HCT116 (cell line): ENCODE results near the gene ZBTB2. TPM values are rescaled to one million over a fixed set of nuclear protein-coding genes. Genes with fewer than 3 reads are reported as not detected.

Experiments used
- ATAC-seq: fragments of 200-7000 bp; cut with Tn5 transposase; 2 replicates; pipeline ENCODE4 v1.9.1; 2020; ENCODE audit warnings: mild to moderate bottlenecking, moderate library complexity
- BruUV-seq: library from RNA; stranded (reverse); fragments of 400-500 nt; replicated peaks from 2 replicates; lab custom pipeline; 2021; lab: Mats Ljungman, UMichigan
- CTCF ChIA-PET: fragments of 300-600 bp; sonication (Branson Sonifier 250); formaldehyde crosslinking; loops from one replicate; lab custom pipeline; 2021; ENCODE audit warnings: antibody characterized with exemption; lab: Charles Lee
- POLR2A ChIA-PET: fragments of 300-600, 350-600 bp; sonication (Branson Sonifier 250); formaldehyde crosslinking; loops from one replicate; lab custom pipeline; 2021; ENCODE audit warnings: antibody characterized with exemption; lab: Charles Lee
- RAD21 ChIA-PET, 2 experiments: fragments of 300-600 bp; sonication (Branson Sonifier 250); formaldehyde crosslinking; loops; one replicate each; lab custom pipeline; 2023; ENCODE audit warnings: low total read pairs in 2 of 2; ENCODE audit not compliant: uncharacterized antibody in 2 of 2, unreplicated experiment in 2 of 2, low non-redundant PET in 1 of 2; lab: Charles Lee
- DNase-seq: peaks from one replicate; pipeline ENCODE4 v3.0.0-alpha.2; 2010; ENCODE audit warnings: low read depth, low spot score
- H2AFZ ChIP-seq: fragments of 200-600 bp; shearing (Covaris generic), sonication (generic); 2 replicates; pipeline ENCODE4 v1.6.1; 2017; ENCODE audit warnings: low read depth, mixed run types, mixed read lengths, antibody characterized with exemption, low read length; ENCODE audit not compliant: poor library complexity, severe bottlenecking
- H3K27ac ChIP-seq: 2 replicates; pipeline ENCODE4 v1.5.1; 2012; ENCODE audit warnings: low read depth, low read length
- H3K27me3 ChIP-seq: fragments of 200-600 bp; sonication (generic); 2 replicates; pipeline ENCODE4 v1.6.1; 2016; ENCODE audit warnings: mixed run types, low read length, mixed read lengths; ENCODE audit not compliant: insufficient read depth
- H3K36me3 ChIP-seq, 2 experiments: fragments of 200-500 bp in 1 of 2; fragments of 200-600 bp in 1 of 2; sonication (Bioruptor generic) in 1 of 2; sonication (generic) in 1 of 2; 2 replicates each; pipeline versions ENCODE4 v1.5.1 to v1.6.1; 2014 to 2016; ENCODE audit warnings: low read length in 2 of 2, inconsistent platforms in 1 of 2, mixed read lengths in 1 of 2, mixed run types in 1 of 2; ENCODE audit not compliant: insufficient read depth in 2 of 2, control insufficient read depth in 1 of 2
- H3K4me1 ChIP-seq, 2 experiments: fragments of 200-600 bp in 1 of 2; sonication (generic) in 1 of 2; 2 replicates each; pipeline versions ENCODE4 v1.5.1 to v1.6.1; 2012 to 2017; ENCODE audit warnings: low read length in 2 of 2, inconsistent platforms in 1 of 2, mild to moderate bottlenecking in 1 of 2, mixed read lengths in 1 of 2, mixed run types in 1 of 2, moderate library complexity in 1 of 2; ENCODE audit not compliant: insufficient read depth in 2 of 2, control insufficient read depth in 1 of 2
- H3K4me2 ChIP-seq: fragments of 200-600 bp; sonication (generic); 2 replicates; pipeline ENCODE4 v1.6.1; 2017; ENCODE audit warnings: mixed run types, low read length, mixed read lengths
- H3K4me3 ChIP-seq, 2 experiments: fragments of 200-600 bp in 1 of 2; sonication (generic) in 1 of 2; replicated peaks in 1 of 2; 2 replicates each; pipeline ENCODE4 v1.5.1; 2011 to 2016; ENCODE audit warnings: low read length in 2 of 2, control low read depth in 1 of 2, low read depth in 1 of 2, mild to moderate bottlenecking in 1 of 2, mixed read lengths in 1 of 2, mixed run types in 1 of 2
- H3K79me2 ChIP-seq: fragments of 200-600 bp; sonication (generic); 2 replicates; pipeline ENCODE4 v1.6.1; 2017; ENCODE audit warnings: mild to moderate bottlenecking, mixed run types, low read length, moderate library complexity, mixed read lengths; ENCODE audit not compliant: insufficient read depth
- H3K9ac ChIP-seq: fragments of 200-600 bp; sonication (generic); 2 replicates; pipeline ENCODE4 v1.6.1; 2016; ENCODE audit warnings: low read length, mixed read lengths
- H3K9me2 ChIP-seq: fragments of 200-600 bp; sonication (generic), shearing (Covaris generic); 2 replicates; pipeline ENCODE4 v1.6.1; 2017; ENCODE audit warnings: mixed run types, mild to moderate bottlenecking, moderate library complexity; ENCODE audit not compliant: insufficient read depth
- H3K9me3 ChIP-seq, 2 experiments: fragments of 200-500 bp in 1 of 2; fragments of 200-600 bp in 1 of 2; sonication (Bioruptor generic) in 1 of 2; sonication (generic) in 1 of 2; 2 replicates each; pipeline ENCODE4 v1.6.1; 2014 to 2017; ENCODE audit warnings: low read length in 2 of 2, mixed read lengths in 2 of 2, inconsistent platforms in 1 of 2, low read depth in 1 of 2, mild to moderate bottlenecking in 1 of 2, mixed run types in 1 of 2, moderate library complexity in 1 of 2; ENCODE audit not compliant: control insufficient read depth in 1 of 2, insufficient read depth in 1 of 2
- H4K20me1 ChIP-seq: fragments of 200-600 bp; sonication (generic), shearing (Covaris generic); 2 replicates; pipeline ENCODE4 v1.6.1; 2017; ENCODE audit warnings: mixed run types, mild to moderate bottlenecking, moderate library complexity; ENCODE audit not compliant: insufficient read depth
- EGR1 ChIP-seq: IDR thresholded peaks from 2 replicates; pipeline ENCODE4 v1.6.1; 2012; ENCODE audit warnings: low read depth
- POLR2AphosphoS5 ChIP-seq: IDR thresholded peaks from 2 replicates; pipeline ENCODE4 v1.6.1; 2011; ENCODE audit warnings: mild to moderate bottlenecking, low read depth, low read length, moderate library complexity
- YY1 ChIP-seq: IDR thresholded peaks from 2 replicates; pipeline ENCODE4 v1.6.1; 2011; ENCODE audit warnings: low read length, low read depth, moderate library complexity, mild to moderate bottlenecking; ENCODE audit not compliant: insufficient replicate concordance; ENCODE audit errors: extremely low read depth
- intact Hi-C: fragments of 100-400 bp; cut with micrococcal nuclease; formaldehyde crosslinking; loops from 2 replicates; pipeline ENCODE4 v1.10.0; 2022
- total RNA-seq: library from RNA; stranded (reverse); gene quantifications from one replicate; pipeline ENCODE4 v1.2.1, GENCODE V29; 2021; ENCODE audit not compliant: unreplicated experiment
- TF ChIP-seq, protein P1 (sequence below): IDR thresholded peaks from 2 replicates; pipeline ENCODE4 v1.6.1; 2012; ENCODE audit warnings: low read depth
- TF ChIP-seq, protein P2 (sequence below), 3 experiments: fragments of 200-600 bp in 1 of 3; sonication (generic) in 1 of 3; IDR thresholded peaks in 2 of 3; conservative IDR thresholded peaks in 1 of 3; 2 replicates each; pipeline ENCODE4 v1.5.1; 2012 to 2017; ENCODE audit warnings: low read depth in 2 of 3, low read length in 2 of 3, antibody characterized with exemption in 1 of 3, borderline replicate concordance in 1 of 3, control low read depth in 1 of 3, mild to moderate bottlenecking in 1 of 3, mixed read lengths in 1 of 3, mixed run types in 1 of 3, moderate library complexity in 1 of 3; ENCODE audit not compliant: insufficient read depth in 1 of 3
- TF ChIP-seq, protein P3 (sequence below): IDR thresholded peaks from 2 replicates; pipeline ENCODE4 v1.6.1; 2011; ENCODE audit warnings: mild to moderate bottlenecking, low read length, moderate library complexity; ENCODE audit not compliant: insufficient replicate concordance; ENCODE audit errors: extremely low read depth

The ZBTB2 gene
- total RNA-seq, 1 experiment from 2014 or later: 12.5 TPM

DNA sequence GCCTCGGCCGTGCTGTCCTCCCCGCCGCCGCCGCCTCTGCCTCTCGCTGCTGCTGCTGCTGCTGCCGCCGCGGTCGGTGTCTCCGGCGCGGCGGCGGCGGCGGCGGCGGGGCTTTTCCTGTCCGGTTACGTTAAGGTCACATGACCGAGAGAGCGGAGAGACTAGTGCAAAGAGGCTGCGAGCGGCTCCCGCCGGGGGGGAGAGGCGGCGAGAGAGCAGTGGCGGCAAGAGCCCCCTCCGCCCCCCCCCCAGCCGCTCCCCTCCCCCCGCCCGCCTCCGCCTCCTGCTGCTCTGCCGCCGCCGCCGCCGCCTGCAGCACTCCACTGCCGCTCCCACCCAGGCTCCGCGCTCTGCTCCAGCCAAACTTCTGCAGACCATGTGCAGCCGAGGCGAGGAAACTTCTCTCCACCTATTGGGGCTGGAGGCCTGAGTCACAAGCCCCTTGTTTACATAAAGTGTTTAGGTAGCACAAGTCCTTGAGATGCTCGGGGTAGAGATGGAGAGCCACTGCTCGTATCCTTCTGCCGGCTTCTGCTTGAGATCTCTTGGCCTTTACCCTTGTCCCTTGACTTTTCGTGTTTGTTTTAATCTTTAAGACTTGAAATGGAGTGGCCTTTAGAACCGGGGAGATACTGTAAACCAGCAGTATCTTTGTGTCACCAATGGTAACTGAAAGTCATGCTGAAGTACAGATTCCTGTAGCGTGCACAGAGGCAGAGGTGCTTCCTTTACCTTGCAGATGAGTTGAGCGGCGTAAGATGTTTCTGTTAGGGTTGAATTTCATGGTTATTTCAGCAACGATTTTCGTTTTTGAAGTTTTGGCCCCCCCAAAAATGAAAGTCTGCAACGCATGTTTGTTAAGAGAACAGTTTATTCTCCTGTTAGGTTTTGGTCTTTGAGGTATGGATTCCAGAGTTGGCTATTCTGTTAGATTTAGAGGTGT is at the start of gene ZBTB2 (continued):
- TF ChIP-seq, protein P1, sequence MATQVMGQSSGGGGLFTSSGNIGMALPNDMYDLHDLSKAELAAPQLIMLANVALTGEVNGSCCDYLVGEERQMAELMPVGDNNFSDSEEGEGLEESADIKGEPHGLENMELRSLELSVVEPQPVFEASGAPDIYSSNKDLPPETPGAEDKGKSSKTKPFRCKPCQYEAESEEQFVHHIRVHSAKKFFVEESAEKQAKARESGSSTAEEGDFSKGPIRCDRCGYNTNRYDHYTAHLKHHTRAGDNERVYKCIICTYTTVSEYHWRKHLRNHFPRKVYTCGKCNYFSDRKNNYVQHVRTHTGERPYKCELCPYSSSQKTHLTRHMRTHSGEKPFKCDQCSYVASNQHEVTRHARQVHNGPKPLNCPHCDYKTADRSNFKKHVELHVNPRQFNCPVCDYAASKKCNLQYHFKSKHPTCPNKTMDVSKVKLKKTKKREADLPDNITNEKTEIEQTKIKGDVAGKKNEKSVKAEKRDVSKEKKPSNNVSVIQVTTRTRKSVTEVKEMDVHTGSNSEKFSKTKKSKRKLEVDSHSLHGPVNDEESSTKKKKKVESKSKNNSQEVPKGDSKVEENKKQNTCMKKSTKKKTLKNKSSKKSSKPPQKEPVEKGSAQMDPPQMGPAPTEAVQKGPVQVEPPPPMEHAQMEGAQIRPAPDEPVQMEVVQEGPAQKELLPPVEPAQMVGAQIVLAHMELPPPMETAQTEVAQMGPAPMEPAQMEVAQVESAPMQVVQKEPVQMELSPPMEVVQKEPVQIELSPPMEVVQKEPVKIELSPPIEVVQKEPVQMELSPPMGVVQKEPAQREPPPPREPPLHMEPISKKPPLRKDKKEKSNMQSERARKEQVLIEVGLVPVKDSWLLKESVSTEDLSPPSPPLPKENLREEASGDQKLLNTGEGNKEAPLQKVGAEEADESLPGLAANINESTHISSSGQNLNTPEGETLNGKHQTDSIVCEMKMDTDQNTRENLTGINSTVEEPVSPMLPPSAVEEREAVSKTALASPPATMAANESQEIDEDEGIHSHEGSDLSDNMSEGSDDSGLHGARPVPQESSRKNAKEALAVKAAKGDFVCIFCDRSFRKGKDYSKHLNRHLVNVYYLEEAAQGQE: no peak
- no peak for TF ChIP-seq EGR1
- TF ChIP-seq, protein P2, sequence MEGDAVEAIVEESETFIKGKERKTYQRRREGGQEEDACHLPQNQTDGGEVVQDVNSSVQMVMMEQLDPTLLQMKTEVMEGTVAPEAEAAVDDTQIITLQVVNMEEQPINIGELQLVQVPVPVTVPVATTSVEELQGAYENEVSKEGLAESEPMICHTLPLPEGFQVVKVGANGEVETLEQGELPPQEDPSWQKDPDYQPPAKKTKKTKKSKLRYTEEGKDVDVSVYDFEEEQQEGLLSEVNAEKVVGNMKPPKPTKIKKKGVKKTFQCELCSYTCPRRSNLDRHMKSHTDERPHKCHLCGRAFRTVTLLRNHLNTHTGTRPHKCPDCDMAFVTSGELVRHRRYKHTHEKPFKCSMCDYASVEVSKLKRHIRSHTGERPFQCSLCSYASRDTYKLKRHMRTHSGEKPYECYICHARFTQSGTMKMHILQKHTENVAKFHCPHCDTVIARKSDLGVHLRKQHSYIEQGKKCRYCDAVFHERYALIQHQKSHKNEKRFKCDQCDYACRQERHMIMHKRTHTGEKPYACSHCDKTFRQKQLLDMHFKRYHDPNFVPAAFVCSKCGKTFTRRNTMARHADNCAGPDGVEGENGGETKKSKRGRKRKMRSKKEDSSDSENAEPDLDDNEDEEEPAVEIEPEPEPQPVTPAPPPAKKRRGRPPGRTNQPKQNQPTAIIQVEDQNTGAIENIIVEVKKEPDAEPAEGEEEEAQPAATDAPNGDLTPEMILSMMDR (IDR thresholded peaks at IDR 0.05 in 2 of 3, conservative IDR thresholded peaks at IDR 0.05 in 1 of 3; ENCODE audit: borderline replicate concordance in 1 of 3, insufficient read depth in 1 of 3, low read depth in 2 of 3, low read length in 2 of 3): no peak

DNA sequence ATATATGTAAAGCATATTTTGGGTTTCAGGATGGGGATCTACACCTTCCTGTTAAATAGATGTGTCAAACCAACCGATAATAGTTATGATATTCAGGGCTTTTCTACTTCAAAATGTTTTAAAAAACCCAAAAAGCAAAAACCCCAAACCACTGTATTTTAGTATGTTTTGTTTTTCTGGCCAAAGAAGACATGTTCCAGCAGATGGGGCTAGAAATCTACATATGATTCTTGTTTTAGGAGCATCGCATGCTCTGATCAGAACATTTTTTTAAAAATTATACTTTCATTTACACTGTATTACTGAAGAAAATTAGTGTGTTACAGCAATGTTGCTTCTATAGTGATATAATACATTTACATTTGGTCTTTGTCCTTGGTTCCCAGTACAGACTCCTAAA is 49.6 kb upstream of the ZBTB2 start:
- intact Hi-C loops: no loop called here
- BruUV-seq: no TSS peak
- no peak overlapping the region for H3K4me3 ChIP-seq
- peaks cover 0 to 6% of the 10 kb centered on the region in 2 experiments; a peak in 3 of 4 replicates for H3K4me1 ChIP-seq
- ChIA-PET CTCF (no interaction called here), RAD21 (no interaction called here), POLR2A (interaction anchor here (0.8 kb wide), 1 partner anchor 11 kb away, joined by 4 read pairs; the partner anchor contains the start of gene RMND1)
- peaks cover 79% of the 10 kb centered on the region for H3K79me2 ChIP-seq
- peaks cover 0 to 7% of the 10 kb centered on the region in 2 experiments; a peak in 2 of 4 replicates for H3K36me3 ChIP-seq
- H3K27me3 ChIP-seq: no peaks in the 10 kb centered on the region
- DNase-seq: no peak
- H3K27ac ChIP-seq: no peak overlapping the region
- H3K9me3 ChIP-seq: no peaks in the 10 kb centered on the region
- no peak for ATAC-seq
- peaks cover 3% of the 10 kb centered on the region for H4K20me1 ChIP-seq
- no peak overlapping the region for H2AFZ ChIP-seq
- H3K9me2 ChIP-seq: no peaks in the 10 kb centered on the region
- H3K9ac ChIP-seq: no peak overlapping the region
- no peak overlapping the region for H3K4me2 ChIP-seq
- TF ChIP-seq, protein P3, sequence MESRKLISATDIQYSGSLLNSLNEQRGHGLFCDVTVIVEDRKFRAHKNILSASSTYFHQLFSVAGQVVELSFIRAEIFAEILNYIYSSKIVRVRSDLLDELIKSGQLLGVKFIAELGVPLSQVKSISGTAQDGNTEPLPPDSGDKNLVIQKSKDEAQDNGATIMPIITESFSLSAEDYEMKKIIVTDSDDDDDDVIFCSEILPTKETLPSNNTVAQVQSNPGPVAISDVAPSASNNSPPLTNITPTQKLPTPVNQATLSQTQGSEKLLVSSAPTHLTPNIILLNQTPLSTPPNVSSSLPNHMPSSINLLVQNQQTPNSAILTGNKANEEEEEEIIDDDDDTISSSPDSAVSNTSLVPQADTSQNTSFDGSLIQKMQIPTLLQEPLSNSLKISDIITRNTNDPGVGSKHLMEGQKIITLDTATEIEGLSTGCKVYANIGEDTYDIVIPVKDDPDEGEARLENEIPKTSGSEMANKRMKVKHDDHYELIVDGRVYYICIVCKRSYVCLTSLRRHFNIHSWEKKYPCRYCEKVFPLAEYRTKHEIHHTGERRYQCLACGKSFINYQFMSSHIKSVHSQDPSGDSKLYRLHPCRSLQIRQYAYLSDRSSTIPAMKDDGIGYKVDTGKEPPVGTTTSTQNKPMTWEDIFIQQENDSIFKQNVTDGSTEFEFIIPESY: no peak
- TF ChIP-seq, protein P1: no peak
- TF ChIP-seq POLR2AphosphoS5 (no peak), YY1 (no peak)
